HG02798 (cell line): ENCODE data around the gene SDK1.

Experiments used
- ATAC-seq: cut with Tn5 transposase; IDR thresholded peaks from one replicate; pipeline ENCODE4 v1.9.1; 2021; ENCODE audit warnings: mild to moderate bottlenecking; ENCODE audit not compliant: unreplicated experiment, poor library complexity

The SDK1 gene

DNA sequence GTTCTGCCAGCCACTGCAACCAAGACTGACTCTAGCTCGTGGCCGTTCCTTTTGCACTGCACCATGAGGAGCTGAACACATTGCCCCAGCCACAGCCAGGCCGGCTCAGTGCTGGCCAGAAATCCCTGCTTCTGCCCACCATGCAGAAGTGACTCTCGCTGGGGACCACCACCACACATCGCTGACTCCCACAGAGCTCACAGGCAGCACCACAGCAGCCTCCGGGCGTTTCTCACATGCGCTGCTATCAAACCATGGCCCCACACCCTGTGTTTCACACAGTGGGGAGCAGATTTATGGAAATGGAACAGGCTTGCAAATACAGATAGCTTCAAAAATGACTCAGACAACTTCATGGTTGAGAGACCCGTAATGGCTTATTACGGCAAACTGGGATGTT is 15.4 kb upstream of the SDK1 start:
- no peak for ATAC-seq

DNA sequence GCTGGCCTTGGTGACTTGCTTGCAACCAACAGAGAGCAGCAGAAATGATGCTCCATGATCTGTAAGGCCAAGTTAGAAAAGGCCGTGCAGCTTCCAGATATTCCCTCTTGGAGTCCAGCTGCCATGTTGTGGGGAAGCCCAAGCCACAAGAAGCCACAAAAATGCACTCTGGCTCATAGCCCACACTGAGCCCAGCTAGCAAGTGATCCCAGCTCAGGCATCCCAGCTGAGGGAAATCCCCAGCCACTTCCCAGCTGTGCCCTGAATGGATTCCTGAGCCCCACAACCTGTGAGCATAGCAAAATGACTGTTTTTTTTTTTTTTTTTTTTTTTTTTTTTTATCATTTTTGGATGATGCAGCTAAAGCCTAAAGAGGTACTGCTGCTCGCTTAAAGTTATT is 11.1 kb upstream of the SDK1 start:
- ATAC-seq = no peak

DNA sequence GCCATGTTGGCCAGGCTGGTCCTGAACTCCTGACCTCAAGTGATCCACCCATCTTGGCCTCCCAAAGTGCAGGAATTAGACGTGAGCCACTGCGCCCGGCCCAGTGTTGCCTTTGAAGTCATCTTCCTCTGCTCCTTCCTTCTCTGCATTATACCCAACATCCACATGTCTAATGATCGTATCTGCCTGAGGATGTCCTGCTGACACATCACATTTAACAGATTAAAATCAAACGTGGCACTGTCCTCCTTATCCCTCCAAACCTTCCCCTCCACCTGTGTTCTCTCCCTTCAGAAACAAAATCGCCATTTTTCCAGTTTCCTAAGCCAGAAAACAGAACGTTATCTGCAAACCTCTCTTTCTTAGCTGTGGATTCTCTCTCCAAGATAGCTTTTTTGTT is 8.4 kb upstream of the SDK1 start:
- ATAC-seq = no peak

DNA sequence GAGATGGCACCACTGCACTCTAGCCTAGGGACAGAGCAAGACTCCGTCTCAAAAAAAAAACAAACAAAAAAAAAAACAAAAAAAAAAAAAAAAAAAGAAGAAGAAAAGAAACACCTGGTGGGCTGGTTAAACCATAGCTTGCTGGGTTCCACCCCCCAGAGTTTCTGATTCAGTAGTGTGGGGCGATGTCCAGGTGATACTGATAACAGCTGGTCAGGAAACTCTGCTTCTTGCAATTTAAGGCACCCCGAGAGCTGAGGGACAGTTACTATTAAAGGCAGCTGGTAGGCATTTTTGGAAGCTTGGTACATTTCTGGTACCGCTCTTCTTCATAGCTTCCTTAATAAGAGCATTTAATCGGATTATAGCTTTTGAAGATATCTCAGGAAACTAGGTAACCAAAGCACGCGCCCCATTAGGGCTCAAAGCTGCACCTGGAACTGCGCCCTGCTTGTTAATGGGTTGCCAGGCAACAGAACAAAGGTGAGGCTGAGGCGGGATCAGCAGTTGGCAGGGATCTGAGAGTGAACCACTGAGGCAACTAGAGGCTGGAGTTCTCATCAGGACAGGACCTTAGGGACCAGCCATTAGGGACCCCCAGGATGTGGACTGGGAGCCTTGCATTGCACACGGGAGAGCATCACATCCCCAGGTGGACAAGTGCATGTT is 6.5 kb upstream of the SDK1 start:
- no peak for ATAC-seq

DNA sequence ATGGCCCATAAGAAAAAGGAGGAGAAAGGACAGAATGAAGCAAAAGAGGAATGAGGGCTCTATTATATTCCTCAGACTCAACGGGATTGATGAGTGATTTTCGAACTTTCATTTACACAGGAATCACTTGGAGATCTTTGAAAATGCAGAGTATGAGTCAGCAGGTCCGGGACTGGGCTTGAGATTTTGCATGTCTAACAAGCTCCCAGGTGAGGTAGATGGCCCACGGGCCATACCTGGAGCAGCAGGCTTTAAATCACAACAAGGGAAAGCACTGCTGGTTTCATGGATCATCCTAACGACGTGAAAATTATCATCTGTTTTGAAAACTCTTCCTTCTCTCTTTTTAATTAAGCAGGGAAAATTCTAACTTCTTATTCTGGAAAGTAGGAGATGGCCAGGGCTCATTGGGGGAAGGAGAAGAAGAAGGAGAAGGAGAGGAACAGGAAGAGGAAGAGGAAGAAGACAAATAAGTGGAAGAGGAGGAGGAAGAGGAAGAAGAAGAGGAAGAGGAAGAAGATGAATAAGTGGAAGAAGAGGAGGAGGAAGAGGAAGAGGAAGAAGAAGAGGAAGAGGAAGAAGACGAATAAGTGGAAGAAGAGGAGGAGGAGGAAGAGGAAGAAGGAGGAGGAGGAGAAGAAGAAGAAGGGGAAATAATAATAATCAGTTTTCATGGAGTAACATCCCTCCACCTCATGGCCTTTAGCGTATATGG is 3.8 kb upstream of the SDK1 start:
- ATAC-seq = no peak

DNA sequence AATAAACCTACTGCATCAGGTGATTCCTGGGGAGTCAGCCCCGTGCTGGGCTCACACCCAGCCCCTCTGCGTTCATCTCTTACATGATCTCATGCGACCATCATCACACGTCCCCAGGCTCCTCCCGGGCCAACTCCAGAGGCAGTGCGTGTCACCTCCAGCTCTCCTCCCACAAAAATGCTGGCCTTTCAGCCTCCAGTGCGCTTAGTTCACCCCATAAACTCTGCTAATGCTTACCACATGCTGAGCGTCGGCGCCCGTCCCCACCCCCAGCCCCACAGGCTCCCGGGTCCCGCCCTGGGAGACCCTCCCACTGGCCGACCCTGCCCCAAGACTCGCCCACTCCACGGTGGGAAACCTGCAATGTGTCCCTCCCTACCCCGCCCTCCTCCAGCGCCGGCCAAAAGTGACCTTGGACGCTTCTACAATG is 816 bp upstream of the SDK1 start:
- ATAC-seq = no peak

DNA sequence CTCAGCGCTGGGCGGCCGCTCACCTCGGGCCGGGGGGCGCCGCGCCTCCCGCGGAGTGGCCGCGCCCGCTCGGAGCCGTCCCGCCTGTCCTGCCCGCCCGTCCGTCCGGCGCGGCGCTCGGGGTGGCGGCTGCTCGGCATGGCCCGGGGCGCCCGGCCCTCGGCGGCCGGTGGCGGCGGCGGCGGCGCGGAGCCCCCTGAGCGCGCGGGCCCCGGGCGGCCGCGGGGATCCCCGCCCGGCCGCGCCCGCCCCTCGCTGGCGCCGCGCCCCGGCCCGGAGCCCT is 338 bp downstream of the SDK1 start:
- peak; percentile 20 for ATAC-seq

DNA sequence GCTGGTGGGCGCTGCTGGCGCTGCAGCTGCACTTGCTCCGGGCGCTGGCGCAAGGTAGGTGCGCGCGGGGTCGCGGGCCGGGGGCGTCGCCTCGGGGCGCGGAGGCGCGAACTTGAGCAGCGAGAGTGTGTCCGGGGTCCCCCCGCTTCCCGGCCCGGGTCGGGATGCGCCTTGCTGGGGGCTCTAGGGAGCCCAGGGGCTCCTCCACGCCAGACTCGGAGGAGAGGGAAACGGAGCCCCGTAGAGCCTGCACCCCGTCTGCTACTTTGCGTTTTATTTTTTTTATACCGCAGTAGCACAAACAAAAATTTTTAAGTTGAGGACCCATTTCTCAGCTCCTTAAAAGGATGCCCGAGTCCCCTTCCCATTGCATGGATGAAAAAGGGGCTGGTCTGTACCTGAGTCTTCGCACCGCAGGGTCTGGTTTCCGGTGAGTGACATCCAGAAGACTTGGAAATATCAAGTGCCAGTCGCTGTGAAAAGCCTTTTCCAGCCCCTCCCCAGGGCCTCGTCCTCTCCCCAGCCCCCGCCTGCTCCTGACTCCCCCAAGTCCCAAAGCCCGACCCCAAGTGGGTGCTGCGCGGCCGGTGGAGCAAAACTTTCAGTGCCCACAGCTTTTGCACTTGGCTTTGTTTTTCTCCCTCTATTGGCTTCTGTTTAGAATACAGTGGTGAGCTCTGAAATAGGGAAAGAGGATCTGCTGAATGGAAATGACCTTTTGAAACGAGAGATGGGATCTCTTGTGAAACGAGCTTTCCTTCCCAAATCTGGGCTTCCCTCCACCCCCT is 973 bp downstream of the SDK1 start:
- ATAC-seq = no peak

DNA sequence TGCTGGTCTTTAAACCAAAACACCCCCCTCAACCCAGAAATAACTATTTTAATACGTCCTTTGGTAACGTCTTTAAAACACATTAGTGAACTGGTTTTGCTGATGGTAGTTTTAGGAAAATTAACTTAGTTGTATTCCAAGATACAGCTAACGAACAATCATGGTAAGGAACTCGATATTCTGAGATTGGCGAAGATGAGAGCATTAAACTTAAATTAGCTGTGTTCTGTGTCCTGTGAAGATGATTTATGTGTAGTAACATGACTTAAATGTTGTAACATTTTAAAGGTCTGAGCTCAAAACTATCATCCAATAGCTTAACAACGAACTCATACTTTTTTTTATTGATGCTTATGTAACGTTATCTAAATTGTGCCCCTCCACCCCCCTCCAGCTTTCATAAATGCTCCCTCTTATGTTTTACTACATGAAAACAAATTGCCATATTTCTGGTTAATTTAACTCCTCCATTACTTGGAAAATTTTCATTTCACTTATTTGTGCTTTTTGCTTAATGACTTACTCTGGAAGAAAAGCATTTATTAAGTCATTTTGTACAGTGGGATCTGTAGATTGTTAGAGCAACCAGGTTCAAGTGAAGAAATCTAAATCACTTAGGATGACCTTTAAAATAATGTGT is 1.7 kb downstream of the SDK1 start:
- ATAC-seq = no peak

DNA sequence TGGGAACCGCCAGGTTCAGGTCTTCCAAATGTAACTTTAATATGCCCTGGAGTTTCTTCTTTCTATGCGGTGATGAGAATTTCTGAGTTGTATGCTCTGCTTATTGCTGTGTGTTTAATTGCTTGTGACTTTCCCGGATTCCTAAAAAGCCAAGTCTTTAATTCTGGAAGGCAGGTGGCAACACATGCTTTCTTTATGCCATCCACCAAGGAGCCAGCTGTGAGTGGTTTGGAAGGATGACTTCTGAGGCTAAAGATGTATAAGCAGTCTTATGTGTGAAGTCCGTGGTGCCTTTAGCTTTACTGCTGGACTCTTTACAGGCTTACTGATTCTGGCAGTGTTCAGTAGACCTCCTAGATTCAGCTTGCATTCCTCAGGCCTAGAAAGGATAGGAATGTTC is 3.1 kb downstream of the SDK1 start:
- no peak for ATAC-seq

DNA sequence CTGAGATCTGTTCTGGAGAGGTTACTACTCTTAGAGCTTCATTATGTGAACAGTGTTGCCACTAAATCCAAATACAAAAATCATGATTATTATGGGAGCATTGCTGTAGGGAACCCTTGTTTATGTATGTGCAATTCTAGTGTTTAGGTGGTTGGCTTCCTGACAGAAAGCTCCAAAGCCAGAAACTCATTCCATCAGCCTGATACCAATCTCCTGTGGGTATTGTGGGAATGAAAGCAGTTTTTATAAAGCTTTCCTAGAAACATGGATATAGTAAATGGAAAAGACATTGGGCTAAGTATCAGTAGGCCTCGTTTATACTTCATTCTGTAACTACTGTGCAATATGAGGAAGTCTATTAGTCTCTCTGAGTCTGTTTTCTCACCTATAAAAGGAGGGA is 6.4 kb downstream of the SDK1 start:
- no peak for ATAC-seq

DNA sequence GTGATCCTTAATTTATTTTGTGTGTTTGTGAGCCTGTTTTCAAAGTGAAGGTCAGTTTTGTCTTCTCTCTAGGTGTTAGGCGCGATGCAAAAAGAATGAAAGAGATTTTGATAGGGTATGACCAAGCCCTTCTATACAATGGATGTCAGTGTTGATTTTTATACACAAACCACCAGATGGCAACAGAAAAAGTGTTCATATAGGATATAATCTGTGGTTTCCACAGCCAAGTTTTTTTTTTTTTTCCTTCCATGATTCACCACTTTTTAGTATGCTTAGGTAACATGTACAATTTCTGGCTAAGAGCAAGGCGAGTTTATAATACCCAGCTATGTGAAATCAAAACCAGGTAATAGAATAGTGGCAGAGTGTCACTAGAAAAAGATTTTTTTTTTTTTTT is 8.1 kb downstream of the SDK1 start:
- no peak for ATAC-seq

DNA sequence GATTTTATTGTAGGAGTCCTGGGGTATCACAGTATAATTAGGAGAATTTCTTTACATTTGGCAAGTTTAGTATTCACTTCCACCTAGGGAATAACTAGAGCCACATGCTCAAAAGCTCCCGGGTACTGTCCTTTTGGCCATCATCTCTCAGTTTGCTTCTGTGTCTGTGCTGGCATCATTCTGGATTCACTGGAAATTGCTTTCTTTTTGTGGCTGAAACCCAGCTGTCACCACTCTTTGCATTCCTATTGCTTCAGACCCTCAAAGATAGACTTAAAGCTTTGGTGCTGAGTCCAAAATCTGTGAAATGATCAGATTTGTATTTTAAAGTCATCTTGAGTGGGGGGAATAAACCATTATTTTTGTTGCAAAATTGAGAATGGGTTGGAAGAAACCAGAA is 8.9 kb downstream of the SDK1 start:
- no peak for ATAC-seq

DNA sequence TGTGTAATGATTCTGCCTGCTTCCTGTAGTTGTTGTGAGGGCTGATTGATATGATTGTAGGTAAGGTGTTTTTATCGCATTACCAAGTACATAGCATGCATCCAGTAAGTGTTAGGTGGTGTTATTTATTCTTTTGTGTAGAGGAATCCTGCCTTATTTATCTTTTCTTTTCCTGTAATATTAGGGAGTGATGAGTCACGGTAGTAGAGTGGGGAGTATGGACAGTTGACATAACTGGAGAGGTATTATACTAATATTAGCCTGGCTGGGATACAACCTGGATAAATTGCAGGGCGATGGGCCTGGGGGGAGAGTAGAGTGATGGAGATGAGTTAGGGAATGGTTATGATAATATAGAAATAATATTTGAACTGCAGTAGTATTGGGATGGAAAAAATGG is 9.8 kb downstream of the SDK1 start:
- ATAC-seq = no peak

DNA sequence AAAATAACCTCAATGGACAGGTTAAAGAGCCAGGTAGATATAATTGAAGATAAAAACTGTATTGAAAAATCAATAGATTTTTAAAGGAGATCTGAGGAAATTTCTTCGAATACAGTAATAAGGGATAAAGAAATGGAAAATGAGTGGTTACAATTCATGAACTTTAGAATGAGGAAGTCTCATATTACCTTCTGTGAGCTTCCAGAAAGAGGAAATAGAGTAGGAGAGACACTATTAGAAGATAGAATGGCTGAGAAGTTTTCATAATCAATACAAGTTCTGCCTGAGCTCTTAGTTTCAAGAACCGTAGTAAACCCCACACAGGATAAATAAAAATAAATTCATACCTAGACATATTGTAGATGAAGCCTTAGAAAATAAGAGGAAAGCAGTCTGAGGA is 11.5 kb downstream of the SDK1 start:
- ATAC-seq = no peak

DNA sequence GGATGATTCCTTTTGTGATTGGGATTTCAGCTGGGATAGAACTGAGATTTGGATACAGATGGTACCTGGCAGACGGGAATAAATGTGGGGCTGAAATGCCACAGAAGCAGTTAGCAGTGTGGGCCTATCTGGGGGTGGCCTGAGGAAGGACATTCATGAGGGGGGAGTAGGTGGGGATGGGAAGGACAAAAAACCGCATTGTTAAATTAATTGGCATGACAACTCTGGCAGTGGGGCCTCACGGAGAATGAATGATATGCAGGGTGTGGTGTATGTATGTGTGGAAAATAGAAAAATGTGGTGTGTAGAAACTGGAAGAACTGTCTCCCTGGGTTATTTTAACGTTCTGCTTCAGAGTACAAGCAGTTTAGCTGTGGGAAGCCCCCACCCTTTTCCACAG is 17.8 kb downstream of the SDK1 start:
- ATAC-seq = no peak

DNA sequence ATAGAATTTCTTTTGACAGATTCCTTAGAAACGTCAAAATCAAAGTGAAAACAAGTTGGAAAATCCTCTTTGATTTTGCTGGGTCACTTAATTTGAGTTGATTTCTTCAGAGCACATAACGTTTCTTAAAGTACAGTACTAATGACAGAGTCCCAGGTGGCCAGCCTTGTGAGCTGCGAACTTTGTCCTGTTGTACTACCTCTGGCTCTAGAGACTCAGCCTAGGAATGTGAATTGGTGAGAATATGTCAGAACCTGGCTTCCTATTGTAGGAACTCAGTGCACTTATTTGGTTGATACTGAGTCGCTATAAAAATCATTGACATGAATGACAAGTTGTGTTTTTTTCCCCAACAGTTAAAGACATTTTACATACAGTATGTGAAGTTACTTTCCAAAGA is 20.2 kb downstream of the SDK1 start:
- ATAC-seq = no peak

DNA sequence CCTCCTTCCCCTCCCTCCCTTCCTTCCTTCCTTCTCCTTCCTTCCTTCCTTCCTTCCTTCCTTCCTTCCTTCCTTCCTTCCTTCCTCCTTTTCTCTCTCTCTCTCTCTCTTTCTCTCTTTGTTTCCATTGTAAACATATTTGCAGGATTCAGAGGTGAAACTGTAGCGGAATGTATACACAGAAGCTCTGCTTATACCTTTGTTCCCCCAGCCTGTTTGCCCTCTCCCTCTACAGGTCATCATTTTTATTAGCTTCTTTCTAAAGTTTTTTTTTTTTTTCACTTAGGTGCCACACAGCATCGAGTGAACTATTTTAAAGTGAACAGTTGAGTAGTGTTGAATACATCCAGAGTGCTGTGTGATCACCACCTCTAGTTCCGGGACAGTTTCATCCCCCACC is 20.7 kb downstream of the SDK1 start:
- ATAC-seq = no peak

DNA sequence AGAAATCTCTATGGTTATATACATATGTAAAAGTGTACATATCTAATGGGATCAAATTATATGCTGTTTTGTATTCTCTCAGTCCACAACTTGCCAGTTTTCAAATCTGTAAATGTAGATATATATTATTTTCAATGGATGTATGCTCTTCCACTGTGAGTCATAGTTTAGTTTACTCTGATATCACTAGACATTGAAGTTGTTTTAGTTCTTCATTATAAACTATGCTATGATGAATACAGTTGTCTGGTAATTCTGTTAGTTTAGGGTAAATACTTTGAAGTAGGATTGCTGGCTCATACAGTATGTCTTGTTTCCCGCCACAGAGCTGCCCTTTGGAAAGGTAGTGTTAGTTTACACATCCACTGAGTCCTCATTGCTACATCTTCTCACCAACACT is 25.2 kb downstream of the SDK1 start:
- no peak for ATAC-seq

DNA sequence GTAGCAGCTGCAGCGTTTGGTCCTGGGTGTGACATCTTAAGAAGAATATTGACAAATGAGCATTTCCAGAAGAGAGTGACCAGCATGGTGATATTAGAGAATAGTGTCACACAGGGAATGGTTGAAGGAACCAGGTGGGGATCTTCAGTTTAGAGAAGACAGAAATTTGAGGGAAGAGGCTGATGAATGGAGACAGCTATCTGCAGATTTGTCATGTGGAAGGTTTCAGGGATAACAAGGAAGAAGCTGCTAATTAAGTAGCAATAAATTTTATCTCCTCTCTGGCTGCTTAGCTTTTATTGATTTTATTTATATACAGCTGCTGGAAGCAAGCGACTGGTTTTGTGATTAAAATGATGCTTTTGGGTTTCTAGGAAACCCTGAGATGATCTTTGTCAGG is 26.0 kb downstream of the SDK1 start:
- no peak for ATAC-seq

DNA sequence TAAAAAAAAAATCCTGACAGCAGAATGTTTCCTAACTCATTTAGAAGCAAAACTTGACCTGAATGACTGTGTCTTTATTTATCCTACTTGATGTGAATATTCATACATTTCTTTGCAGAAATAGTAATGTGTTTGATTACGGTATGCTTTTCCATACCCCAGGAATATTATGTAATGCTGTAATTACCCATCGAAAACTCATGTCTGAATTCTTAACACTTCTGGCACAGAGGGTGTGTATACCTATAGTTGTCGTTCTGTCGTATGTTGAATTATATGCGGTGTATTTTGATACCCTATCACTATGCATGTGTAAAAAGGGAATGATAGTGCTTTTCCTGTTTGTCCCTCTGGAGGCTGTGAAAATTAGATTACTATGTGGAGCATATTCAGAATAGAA is 26.6 kb downstream of the SDK1 start:
- ATAC-seq = no peak
